Stimulated activated CD4-positive, alpha-beta T cell treated with anti-CD3 and anti-CD28 coated beads, Interleukin-2, amount 100 ng/mL, for 48 hours (primary cell): Measurements from ENCODE around the gene UBA6.
"Not testable (repeated sequence)": the region's sequence is repeated elsewhere in the genome, so short reads cannot be mapped to it uniquely, and the experiment has no call there.

Experiments used
- DNase-seq, 2 donors: peaks; one replicate each; pipeline ENCODE4 v3.0.0-alpha.2; 2020

Gene UBA6

GRCh38 chr4:67700738-67701516 is at the start of gene UBA6:
Gene UBA6 (minus strand): TSS chr4:67701155. CDS start chr4:67701119, 36 bp downstream.
- peak; percentile 91 to 92 for DNase-seq

- DNase-seq: no peak
Measured at GRCh38 chr4:67750691-67751090, 49.7 kb upstream of the UBA6 start.

GRCh38 chr4:67749286-67749685 is 48.3 kb upstream of the UBA6 start:
- DNase-seq: no peak

GRCh38 chr4:67746797-67747495 is 46.0 kb upstream of the UBA6 start:
- no peak for DNase-seq

- no peak for DNase-seq
Measured at GRCh38 chr4:67744561-67745283, 43.8 kb upstream of the UBA6 start.

GRCh38 chr4:67743194-67743593 is 42.2 kb upstream of the UBA6 start:
- no peak for DNase-seq

GRCh38 chr4:67736262-67736661 is 35.3 kb upstream of the UBA6 start:
- no peak for DNase-seq

GRCh38 chr4:67735325-67735724 is 34.4 kb upstream of the UBA6 start:
- no peak for DNase-seq

GRCh38 chr4:67730511-67730910 is 29.6 kb upstream of the UBA6 start:
- not testable (repeated sequence) for DNase-seq

GRCh38 chr4:67727124-67727850 is 26.3 kb upstream of the UBA6 start:
- no peak for DNase-seq

- DNase-seq: no peak
Measured at GRCh38 chr4:67725981-67726380, 25.0 kb upstream of the UBA6 start.

- DNase-seq: no peak
Measured at GRCh38 chr4:67725132-67725531, 24.2 kb upstream of the UBA6 start.

- no peak for DNase-seq
Measured at GRCh38 chr4:67723949-67724348, 23.0 kb upstream of the UBA6 start.

GRCh38 chr4:67723341-67723740 is 22.4 kb upstream of the UBA6 start:
- DNase-seq: no peak

GRCh38 chr4:67721770-67722597 is 21.0 kb upstream of the UBA6 start:
- no peak for DNase-seq

- DNase-seq: no peak
Measured at GRCh38 chr4:67721315-67721769, 20.4 kb upstream of the UBA6 start.

- no peak for DNase-seq
Measured at GRCh38 chr4:67719953-67720617, 19.1 kb upstream of the UBA6 start.

- no peak for DNase-seq
Measured at GRCh38 chr4:67718848-67719247, 17.9 kb upstream of the UBA6 start.

GRCh38 chr4:67717586-67717985 is 16.6 kb upstream of the UBA6 start:
- DNase-seq: no peak

- no peak for DNase-seq
Measured at GRCh38 chr4:67714955-67715354, 14.0 kb upstream of the UBA6 start.

GRCh38 chr4:67714248-67714583 is 13.3 kb upstream of the UBA6 start:
- DNase-seq: no peak
